Endothelial cell of umbilical vein (primary cell): ENCODE results near the gene MGAT5.

ENCODE experiments used
- EZH2 ChIP-seq: IDR thresholded peaks from 2 replicates; pipeline ENCODE4 v1.6.1; 2012; ENCODE audit warnings: borderline replicate concordance, low read depth, mild to moderate bottlenecking, moderate library complexity, low read length, inconsistent platforms; ENCODE audit not compliant: severe bottlenecking
- FOS ChIP-seq: IDR thresholded peaks from 2 replicates; pipeline ENCODE4 v1.6.1; 2011; ENCODE audit warnings: mild to moderate bottlenecking, low read length, moderate library complexity, borderline replicate concordance; ENCODE audit not compliant: insufficient read depth
- JUN ChIP-seq: IDR thresholded peaks from 2 replicates; pipeline ENCODE4 v1.6.1; 2011; ENCODE audit warnings: borderline replicate concordance, low read depth; ENCODE audit not compliant: insufficient read length, insufficient read depth
- MAX ChIP-seq: IDR thresholded peaks from 2 replicates; pipeline ENCODE4 v1.6.1; 2011; ENCODE audit not compliant: insufficient read depth, insufficient read length
- MYC ChIP-seq: IDR thresholded peaks from one replicate; pipeline ENCODE4 v1.6.1; 2011; ENCODE audit warnings: mild to moderate bottlenecking, low read depth, low read length
- POLR2A ChIP-seq: IDR thresholded peaks from 2 replicates; pipeline ENCODE4 v1.6.1; 2012; ENCODE audit warnings: low read depth, mild to moderate bottlenecking, control low read depth, low read length
- POLR2AphosphoS5 ChIP-seq: IDR thresholded peaks from 2 replicates; pipeline ENCODE4 v1.6.1; 2012; ENCODE audit warnings: low read depth, mild to moderate bottlenecking, control low read depth, low read length, moderate library complexity; ENCODE audit not compliant: insufficient read depth
- TF ChIP-seq, protein P1 (sequence below), 2 donors: IDR thresholded peaks; 1 replicate in 1 of 2; 2 replicates in 1 of 2; pipeline ENCODE4 v1.5.1; 2011; ENCODE audit warnings: low read length in 2 of 2, mild to moderate bottlenecking in 2 of 2, moderate library complexity in 2 of 2, control low read depth in 1 of 2, inconsistent platforms in 1 of 2, low read depth in 1 of 2; ENCODE audit not compliant: insufficient read depth in 1 of 2; ENCODE audit errors: extremely low read depth in 1 of 2

GRCh38 chr2:134320930-134321329, 67.1 kb downstream of the MGAT5 start:
- TF ChIP-seq POLR2AphosphoS5 (no peak), EZH2 (no peak), MAX (no peak), POLR2A (no peak), JUN (no peak), FOS (no peak), MYC (no peak)
- TF ChIP-seq, protein P1, sequence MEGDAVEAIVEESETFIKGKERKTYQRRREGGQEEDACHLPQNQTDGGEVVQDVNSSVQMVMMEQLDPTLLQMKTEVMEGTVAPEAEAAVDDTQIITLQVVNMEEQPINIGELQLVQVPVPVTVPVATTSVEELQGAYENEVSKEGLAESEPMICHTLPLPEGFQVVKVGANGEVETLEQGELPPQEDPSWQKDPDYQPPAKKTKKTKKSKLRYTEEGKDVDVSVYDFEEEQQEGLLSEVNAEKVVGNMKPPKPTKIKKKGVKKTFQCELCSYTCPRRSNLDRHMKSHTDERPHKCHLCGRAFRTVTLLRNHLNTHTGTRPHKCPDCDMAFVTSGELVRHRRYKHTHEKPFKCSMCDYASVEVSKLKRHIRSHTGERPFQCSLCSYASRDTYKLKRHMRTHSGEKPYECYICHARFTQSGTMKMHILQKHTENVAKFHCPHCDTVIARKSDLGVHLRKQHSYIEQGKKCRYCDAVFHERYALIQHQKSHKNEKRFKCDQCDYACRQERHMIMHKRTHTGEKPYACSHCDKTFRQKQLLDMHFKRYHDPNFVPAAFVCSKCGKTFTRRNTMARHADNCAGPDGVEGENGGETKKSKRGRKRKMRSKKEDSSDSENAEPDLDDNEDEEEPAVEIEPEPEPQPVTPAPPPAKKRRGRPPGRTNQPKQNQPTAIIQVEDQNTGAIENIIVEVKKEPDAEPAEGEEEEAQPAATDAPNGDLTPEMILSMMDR (IDR thresholded peaks at IDR 0.05; ENCODE audit: extremely low read depth in 1 of 2, insufficient read depth in 1 of 2, low read depth in 1 of 2, low read length in 2 of 2), result no peak
